Measurements from ENCODE around the gene CKAP5. TPM values are rescaled to one million over a fixed set of nuclear protein-coding genes. Genes with fewer than 3 reads are reported as not detected.

The CKAP5 gene
- total RNA-seq, 3 donors from 2014 or later (not counting 1 experiment from before 2014, with no cell fraction given) = 39.1 to 63.7 (median 46.3) TPM

DNA sequence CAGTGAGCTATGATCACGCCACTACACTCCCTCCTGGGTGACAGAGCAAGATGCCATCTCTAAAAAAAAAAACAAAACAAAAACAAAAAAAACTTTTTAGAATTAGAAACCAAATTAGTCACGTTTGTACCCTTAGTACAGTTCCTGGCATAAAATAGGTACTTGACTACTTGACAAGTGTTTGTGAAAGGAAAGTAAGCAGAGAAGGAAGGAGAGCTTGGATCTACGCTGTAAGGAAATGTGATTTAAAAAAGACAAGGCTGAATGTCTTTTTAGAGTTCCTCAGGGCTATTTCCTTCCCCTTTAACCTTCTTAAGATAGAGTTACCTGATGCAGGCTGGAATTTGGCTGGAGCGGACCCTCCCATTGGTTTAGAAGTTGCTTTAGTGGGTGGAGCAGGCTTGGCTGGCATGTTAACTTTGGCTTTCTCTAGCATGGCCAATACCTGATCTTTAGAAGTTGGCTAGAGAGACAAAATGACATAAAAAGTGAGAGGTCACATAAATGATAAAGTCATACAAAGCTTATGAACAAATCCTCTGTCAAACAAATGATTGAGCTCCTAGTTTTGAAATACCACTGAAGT is 76.4 kb downstream of the CKAP5 start:
- no peaks in the 10 kb centered on the region for H3K27me3 Mint-ChIP-seq (ENCODE audit: low read depth in 2 of 2)
- H3K4me3 Mint-ChIP-seq = no peak overlapping the region
- no peaks in the 10 kb centered on the region for H3K36me3 Mint-ChIP-seq
- Histone ChIP-seq H3K36me3 (ENCODE audit: control insufficient read depth, insufficient read depth, low read length) (peaks cover 50% of the 10 kb centered on the region), H3K27me3 (ENCODE audit: control insufficient read depth, insufficient read depth, low read length) (no peaks in the 10 kb centered on the region), H3K4me3 (ENCODE audit: low read length) (no peak overlapping the region), H3K4me1 (ENCODE audit: control insufficient read depth, insufficient read depth, low read length) (no peaks in the 10 kb centered on the region), H3K27ac (ENCODE audit: low read length) (no peak overlapping the region), H3K9me3 (ENCODE audit: control insufficient read depth, insufficient read depth, low read length) (no peaks in the 10 kb centered on the region)
- WGBS (ENCODE audit: insufficient coverage) = 100% methylated on average over 3 of the region's 4 CpGs
- DNase-seq = no peak
- H3K4me1 Mint-ChIP-seq = no peaks in the 10 kb centered on the region
- no peak for ATAC-seq
- TF ChIP-seq, protein P1, sequence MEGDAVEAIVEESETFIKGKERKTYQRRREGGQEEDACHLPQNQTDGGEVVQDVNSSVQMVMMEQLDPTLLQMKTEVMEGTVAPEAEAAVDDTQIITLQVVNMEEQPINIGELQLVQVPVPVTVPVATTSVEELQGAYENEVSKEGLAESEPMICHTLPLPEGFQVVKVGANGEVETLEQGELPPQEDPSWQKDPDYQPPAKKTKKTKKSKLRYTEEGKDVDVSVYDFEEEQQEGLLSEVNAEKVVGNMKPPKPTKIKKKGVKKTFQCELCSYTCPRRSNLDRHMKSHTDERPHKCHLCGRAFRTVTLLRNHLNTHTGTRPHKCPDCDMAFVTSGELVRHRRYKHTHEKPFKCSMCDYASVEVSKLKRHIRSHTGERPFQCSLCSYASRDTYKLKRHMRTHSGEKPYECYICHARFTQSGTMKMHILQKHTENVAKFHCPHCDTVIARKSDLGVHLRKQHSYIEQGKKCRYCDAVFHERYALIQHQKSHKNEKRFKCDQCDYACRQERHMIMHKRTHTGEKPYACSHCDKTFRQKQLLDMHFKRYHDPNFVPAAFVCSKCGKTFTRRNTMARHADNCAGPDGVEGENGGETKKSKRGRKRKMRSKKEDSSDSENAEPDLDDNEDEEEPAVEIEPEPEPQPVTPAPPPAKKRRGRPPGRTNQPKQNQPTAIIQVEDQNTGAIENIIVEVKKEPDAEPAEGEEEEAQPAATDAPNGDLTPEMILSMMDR (IDR thresholded peaks at IDR 0.05) = no peak
- H3K27ac Mint-ChIP-seq = no peak overlapping the region
- intact Hi-C loops (cut with micrococcal nuclease) = no loop called here
- H3K9me3 Mint-ChIP-seq = no peaks in the 10 kb centered on the region

GRCh38 chr11:46766656-46767055 is 79.4 kb downstream of the CKAP5 start:
- peaks cover 70% of the 10 kb centered on the region for H3K36me3 ChIP-seq (ENCODE audit: control insufficient read depth, insufficient read depth, low read length)
- no peaks in the 10 kb centered on the region for H3K27me3 ChIP-seq (ENCODE audit: control insufficient read depth, insufficient read depth, low read length)
- H3K4me1 ChIP-seq (ENCODE audit: control insufficient read depth, insufficient read depth, low read length) = no peaks in the 10 kb centered on the region
- H3K27ac ChIP-seq (ENCODE audit: low read length) = no peak overlapping the region
- Mint-ChIP-seq H3K27ac (no peak overlapping the region), H3K4me1 (no peaks in the 10 kb centered on the region), H3K4me3 (no peak overlapping the region), H3K9me3 (no peaks in the 10 kb centered on the region), H3K27me3 (ENCODE audit: low read depth in 2 of 2) (no peaks in the 10 kb centered on the region), H3K36me3 (peaks cover 18% of the 10 kb centered on the region)
- no peak overlapping the region for H3K4me3 ChIP-seq (ENCODE audit: low read length)
- DNase-seq (no peak), ATAC-seq (no peak)
- no peaks in the 10 kb centered on the region for H3K9me3 ChIP-seq (ENCODE audit: control insufficient read depth, insufficient read depth, low read length)
- TF ChIP-seq, protein P1 (IDR thresholded peaks at IDR 0.05) = no peak
- WGBS (ENCODE audit: insufficient coverage) = 100% methylated on average over 1 of the region's 2 CpGs
- intact Hi-C loops (cut with micrococcal nuclease) = no loop called here

DNA sequence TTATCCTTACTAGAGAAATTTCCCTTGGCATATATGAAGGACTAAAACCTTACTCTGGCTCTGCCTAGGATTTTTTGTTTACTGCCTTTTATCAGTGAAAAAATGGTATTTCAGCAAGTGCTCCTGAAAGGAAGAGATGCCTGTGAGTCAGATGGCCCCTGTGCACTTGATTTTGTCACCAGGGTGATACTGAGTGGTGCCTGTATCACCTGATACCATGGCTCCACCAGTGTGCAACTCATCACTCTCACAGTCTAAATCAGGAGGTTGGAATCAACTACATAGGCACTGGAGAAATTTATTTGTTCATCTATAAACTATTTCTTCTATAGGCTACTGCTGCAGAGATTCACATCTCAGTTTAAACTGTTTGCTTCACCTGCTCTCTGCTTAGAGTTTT is 83.8 kb downstream of the CKAP5 start:
- TF ChIP-seq, protein P1 (IDR thresholded peaks at IDR 0.05) = no peak
- H3K27ac ChIP-seq (ENCODE audit: low read length) = no peak overlapping the region
- Mint-ChIP-seq H3K4me1 (no peaks in the 10 kb centered on the region), H3K9me3 (no peaks in the 10 kb centered on the region), H3K4me3 (no peak overlapping the region), H3K27ac (no peak overlapping the region), H3K36me3 (peaks cover 27% of the 10 kb centered on the region), H3K27me3 (ENCODE audit: low read depth in 2 of 2) (no peaks in the 10 kb centered on the region)
- H3K36me3 ChIP-seq (ENCODE audit: control insufficient read depth, insufficient read depth, low read length) = peaks cover 72% of the 10 kb centered on the region
- intact Hi-C loops (cut with micrococcal nuclease) = no loop called here
- H3K9me3 ChIP-seq (ENCODE audit: control insufficient read depth, insufficient read depth, low read length) = no peaks in the 10 kb centered on the region
- H3K27me3 ChIP-seq (ENCODE audit: control insufficient read depth, insufficient read depth, low read length) = no peaks in the 10 kb centered on the region
- no peak for DNase-seq
- H3K4me1 ChIP-seq (ENCODE audit: control insufficient read depth, insufficient read depth, low read length) = no peaks in the 10 kb centered on the region
- H3K4me3 ChIP-seq (ENCODE audit: low read length) = no peak overlapping the region
- ATAC-seq = no peak

DNA sequence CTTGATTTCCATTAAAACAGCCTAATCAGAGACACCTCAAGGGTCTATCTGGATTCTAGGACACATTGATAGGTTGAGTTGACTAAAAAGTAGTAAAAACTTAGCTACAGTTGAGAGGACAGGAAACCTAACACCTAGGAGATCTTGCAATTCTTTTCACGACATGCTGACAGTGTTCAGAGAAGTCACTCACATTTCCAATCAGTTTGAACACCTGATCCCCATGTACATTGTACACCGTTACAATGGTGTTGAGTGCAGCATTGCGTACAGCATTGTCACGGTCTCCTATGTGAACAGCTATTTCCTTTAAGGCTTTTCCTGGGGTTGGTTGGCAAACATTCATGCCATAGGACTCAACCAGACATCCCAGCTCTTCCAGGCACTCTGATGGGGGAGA is 84.3 kb downstream of the CKAP5 start:
- Histone ChIP-seq H3K36me3 (ENCODE audit: control insufficient read depth, insufficient read depth, low read length) (peaks cover 69% of the 10 kb centered on the region), H3K4me1 (ENCODE audit: control insufficient read depth, insufficient read depth, low read length) (no peaks in the 10 kb centered on the region), H3K27ac (ENCODE audit: low read length) (no peak overlapping the region), H3K9me3 (ENCODE audit: control insufficient read depth, insufficient read depth, low read length) (no peaks in the 10 kb centered on the region), H3K27me3 (ENCODE audit: control insufficient read depth, insufficient read depth, low read length) (no peaks in the 10 kb centered on the region), H3K4me3 (ENCODE audit: low read length) (no peak overlapping the region)
- H3K27me3 Mint-ChIP-seq (ENCODE audit: low read depth in 2 of 2) = no peaks in the 10 kb centered on the region
- H3K36me3 Mint-ChIP-seq = peaks cover 27% of the 10 kb centered on the region
- no peaks in the 10 kb centered on the region for H3K4me1 Mint-ChIP-seq
- H3K9me3 Mint-ChIP-seq = no peaks in the 10 kb centered on the region
- ATAC-seq (no peak), DNase-seq (no peak)
- no peak overlapping the region for H3K27ac Mint-ChIP-seq
- intact Hi-C loops (cut with micrococcal nuclease) = no loop called here
- WGBS (ENCODE audit: insufficient coverage) = 94% methylated on average over 4 of the region's 4 CpGs
- TF ChIP-seq, protein P1 (IDR thresholded peaks at IDR 0.05) = no peak
- H3K4me3 Mint-ChIP-seq = no peak overlapping the region

Measured in natural killer cell (primary cell).